ENCODE results near the gene PSD.

Gene PSD

GRCh38 chr10:102396730-102397151 lies 21.8 kb downstream of the PSD start:
- no peak for TF ChIP-seq CTCF (IDR thresholded peaks at IDR 0.05; ENCODE audit: control insufficient read depth, insufficient read depth, low read depth, low read length, missing control alignments)
- H3K4me3 ChIP-seq (ENCODE audit: control insufficient read depth, low read depth, low read length) = peak overlapping the region; percentile 75

GRCh38 chr10:102396317-102396650 lies 22.3 kb downstream of the PSD start:
- no peak for TF ChIP-seq CTCF (IDR thresholded peaks at IDR 0.05; ENCODE audit: control insufficient read depth, insufficient read depth, low read depth, low read length, missing control alignments)

More at GRCh38 chr10:102396730-102397151, 21.8 kb downstream of the PSD start:
- no peak for DNase-seq (ENCODE audit: low read depth)

GRCh38 chr10:102395400-102396316 lies 22.9 kb downstream of the PSD start, which contains the start of gene NFKB2:
NFKB2 (plus strand) TSS chr10:102395705; CDS start chr10:102395960, 255 bp downstream.
- DNase-seq (ENCODE audit: low read depth) = peak; percentile 28
- H3K4me3 ChIP-seq (ENCODE audit: control insufficient read depth, low read depth, low read length) = peak within 1 kb of the TSS; percentile 75
- no peak for TF ChIP-seq CTCF (IDR thresholded peaks at IDR 0.05; ENCODE audit: control insufficient read depth, insufficient read depth, low read depth, low read length, missing control alignments)

More at GRCh38 chr10:102396317-102396650, 22.3 kb downstream of the PSD start:
- DNase-seq (ENCODE audit: low read depth) = no peak
- peak overlapping the region; percentile 75 for H3K4me3 ChIP-seq (ENCODE audit: control insufficient read depth, low read depth, low read length)

GRCh38 chr10:102394801-102395399 lies 23.7 kb downstream of the PSD start:
- peak overlapping the region; percentile 75 for H3K4me3 ChIP-seq (ENCODE audit: control insufficient read depth, low read depth, low read length)
- DNase-seq (ENCODE audit: low read depth) = no peak
- no peak for TF ChIP-seq CTCF (IDR thresholded peaks at IDR 0.05; ENCODE audit: control insufficient read depth, insufficient read depth, low read depth, low read length, missing control alignments)

- peak overlapping the region; percentile 75 for H3K4me3 ChIP-seq (ENCODE audit: control insufficient read depth, low read depth, low read length)
- peak; percentile 90 for TF ChIP-seq CTCF (IDR thresholded peaks at IDR 0.05; ENCODE audit: control insufficient read depth, insufficient read depth, low read depth, low read length, missing control alignments)
- DNase-seq (ENCODE audit: low read depth) = peak; percentile 40
These were observed 24.3 kb downstream of the PSD start for GRCh38 chr10:102394079-102394800.

- H3K4me3 ChIP-seq (ENCODE audit: control insufficient read depth, low read depth, low read length) = peak overlapping the region; percentile 75
- no peak for DNase-seq (ENCODE audit: low read depth)
- no peak for TF ChIP-seq CTCF (IDR thresholded peaks at IDR 0.05; ENCODE audit: control insufficient read depth, insufficient read depth, low read depth, low read length, missing control alignments)
These were observed 25.0 kb downstream of the PSD start for GRCh38 chr10:102393411-102394078.
